ENCODE data around the gene LMF1.
"Not testable (repeated sequence)": the region's sequence is repeated elsewhere in the genome, so short reads cannot be mapped to it uniquely, and the experiment has no call there.

LMF1 gene

GRCh38 chr16:821751-822150 is 149.0 kb downstream of the LMF1 start:
- no peak for DNase-seq

DNA sequence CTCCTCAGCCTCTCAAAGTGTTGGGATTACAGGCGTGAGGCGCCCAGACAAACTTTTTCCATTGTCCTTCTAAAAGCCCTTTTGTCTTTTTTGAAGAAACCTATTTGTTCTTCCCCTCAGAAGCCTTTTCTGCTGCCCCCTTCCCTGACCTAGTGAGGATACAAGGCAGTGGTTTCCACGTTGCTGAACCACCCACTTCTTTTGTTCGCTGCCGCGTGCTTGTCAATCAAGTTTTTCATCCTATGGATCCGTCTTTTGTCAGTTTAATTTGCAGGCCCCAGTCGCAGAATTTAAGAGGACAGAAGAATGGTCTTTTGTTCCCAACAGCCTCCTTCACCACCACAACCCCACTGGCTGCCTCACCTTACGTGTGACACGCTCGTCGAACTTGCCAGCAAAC is 150.0 kb downstream of the LMF1 start:
- DNase-seq, result no peak

DNA sequence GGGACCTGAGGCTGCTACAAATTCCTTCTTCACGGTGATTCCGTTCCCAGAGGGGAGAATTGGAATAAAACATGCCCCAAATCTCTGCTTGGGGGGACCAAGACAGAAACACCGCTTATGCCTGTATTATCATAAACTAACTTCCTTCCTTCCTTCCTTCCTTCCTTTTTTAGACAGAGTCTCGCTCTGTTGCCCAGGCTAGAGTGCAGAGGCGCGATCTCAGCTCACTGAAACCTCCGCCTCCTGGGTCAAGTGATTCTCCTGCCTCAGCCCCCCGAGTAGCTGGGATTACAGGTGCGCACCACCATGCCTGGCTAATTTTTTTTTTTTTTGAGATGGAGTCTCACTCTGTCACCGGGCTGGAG is 150.8 kb downstream of the LMF1 start:
- not testable (repeated sequence) for DNase-seq

- peak; percentile 49 for DNase-seq
These were observed 151.3 kb downstream of the LMF1 start for GRCh38 chr16:819336-820043.

DNA sequence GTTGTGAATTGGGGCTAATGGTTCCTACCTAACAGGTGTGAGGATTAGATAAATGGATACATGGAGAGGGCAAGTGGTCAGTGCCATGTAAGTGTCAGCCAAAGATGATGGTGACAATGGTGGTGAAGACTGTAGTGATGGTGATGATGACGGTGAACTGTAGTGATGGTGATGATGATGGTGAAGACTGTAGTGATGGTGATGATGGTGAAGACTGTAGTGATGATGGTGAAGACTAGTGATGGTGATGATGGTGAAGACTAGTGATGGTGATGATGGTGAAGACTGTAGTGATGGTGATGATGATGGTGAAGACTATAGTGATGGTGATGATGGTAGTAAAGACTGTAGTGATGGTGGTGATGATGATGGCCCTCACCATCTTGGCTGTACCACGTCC is 152.2 kb downstream of the LMF1 start:
- no peak for DNase-seq

- no peak for DNase-seq
These were observed 152.7 kb downstream of the LMF1 start for GRCh38 chr16:818132-818531.

DNA sequence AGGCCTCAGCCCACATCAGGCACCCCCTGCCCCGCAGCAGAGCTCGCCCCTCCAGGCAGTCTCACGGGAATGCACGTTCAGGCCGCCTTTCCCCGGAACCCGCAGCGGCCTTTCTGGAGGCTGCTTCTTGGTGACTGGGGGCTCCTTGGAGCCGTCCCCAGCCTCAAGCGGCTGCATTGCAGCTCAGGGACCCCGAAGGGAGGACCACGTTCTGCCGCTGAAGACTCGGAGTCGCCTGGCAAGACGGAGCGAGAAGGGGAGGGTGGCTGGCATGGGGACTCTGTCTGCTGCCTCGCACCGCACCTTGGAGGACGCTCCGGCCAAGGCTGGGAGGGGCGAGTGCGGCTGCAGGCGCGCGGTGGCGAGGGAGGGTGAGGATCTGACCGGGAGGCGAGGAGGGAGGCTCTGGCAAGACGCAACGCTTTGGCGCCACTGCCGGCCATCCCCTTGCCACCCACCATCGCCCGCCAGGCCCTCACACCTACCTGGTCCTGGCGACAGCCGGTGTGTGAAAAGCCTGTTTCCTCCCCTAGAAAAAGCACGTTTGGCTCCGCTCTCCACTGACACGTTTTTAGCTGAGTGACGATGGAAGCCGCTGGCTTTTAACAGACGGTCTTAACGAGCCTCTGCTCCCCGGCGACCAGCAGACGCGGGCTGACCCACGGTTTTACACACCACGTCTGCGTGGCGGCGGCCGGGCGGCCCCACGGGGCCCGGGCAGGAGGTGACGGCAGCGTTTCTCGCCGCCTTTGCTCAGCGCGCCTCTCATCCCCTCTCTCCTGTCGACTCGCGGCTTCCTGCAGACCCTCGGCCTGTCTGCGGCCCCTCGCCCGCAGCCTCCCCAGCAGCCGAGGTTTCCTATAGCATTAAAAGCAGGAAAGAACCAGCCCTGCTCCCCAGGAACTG is 153.5 kb downstream of the LMF1 start:
- DNase-seq, result no peak

DNA sequence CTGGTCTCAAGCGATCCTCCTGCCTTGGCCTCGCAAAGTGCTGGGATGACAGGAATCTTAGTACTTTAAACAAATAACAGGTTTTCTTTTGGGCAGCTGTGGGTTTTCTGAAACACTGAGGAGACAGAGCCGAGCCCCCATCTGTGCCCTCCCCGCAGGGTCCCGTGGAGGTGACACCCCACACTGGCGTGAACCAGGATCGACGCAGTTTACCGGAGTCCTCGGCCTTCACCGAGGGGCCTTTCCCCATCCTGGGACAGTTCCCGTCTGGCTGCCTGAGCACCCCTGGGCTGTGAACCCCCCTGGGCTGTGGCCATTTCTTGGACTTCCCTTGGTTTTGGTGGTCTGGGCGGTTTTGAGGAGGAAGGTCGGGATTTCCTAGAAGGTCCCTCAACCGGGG is 154.9 kb downstream of the LMF1 start:
- DNase-seq, result no peak

DNA sequence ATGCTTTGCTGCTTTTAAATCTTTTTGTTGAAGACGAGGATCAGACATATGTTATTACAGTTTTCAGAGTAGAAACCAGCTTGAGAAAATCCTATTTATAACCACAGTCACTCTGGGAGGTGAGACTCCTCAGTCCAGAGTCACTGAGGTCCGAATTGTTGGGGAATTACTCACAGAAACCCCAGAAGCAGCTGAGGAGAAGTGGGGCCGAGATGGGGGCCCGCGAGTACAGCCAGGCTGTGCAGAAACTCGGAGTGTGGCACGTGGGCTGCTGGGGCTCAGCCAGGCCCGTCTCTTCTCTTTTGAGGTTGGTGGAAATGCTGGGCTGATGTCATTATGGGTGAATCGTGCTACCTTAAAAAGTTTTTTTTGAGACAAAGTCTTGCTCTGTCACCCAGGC is 155.8 kb downstream of the LMF1 start:
- DNase-seq, result no peak

DNA sequence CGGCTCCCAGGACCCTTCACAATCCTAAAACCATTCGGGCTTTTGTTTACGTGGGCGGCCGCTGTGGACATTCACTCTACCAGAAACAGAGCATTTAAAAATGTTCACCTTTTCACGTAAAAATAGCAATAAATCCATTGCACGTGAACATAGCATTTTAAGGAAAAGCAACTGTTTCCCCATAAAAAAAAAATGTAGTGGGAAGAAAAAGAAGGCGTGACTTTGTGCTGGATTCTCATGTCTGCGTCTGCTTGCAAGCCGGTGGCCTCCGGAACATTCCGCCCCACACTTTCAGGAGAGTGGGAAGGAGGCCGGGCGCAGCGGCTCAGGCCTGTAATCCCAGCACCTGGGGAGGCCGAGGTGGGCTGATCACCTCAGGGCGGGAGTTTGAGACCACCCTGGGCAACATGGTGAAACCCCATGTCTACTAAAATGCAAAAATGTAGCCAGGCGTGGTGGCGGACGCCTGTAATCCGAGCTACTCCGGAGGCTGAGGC is 156.8 kb downstream of the LMF1 start:
- DNase-seq, result no peak

DNA sequence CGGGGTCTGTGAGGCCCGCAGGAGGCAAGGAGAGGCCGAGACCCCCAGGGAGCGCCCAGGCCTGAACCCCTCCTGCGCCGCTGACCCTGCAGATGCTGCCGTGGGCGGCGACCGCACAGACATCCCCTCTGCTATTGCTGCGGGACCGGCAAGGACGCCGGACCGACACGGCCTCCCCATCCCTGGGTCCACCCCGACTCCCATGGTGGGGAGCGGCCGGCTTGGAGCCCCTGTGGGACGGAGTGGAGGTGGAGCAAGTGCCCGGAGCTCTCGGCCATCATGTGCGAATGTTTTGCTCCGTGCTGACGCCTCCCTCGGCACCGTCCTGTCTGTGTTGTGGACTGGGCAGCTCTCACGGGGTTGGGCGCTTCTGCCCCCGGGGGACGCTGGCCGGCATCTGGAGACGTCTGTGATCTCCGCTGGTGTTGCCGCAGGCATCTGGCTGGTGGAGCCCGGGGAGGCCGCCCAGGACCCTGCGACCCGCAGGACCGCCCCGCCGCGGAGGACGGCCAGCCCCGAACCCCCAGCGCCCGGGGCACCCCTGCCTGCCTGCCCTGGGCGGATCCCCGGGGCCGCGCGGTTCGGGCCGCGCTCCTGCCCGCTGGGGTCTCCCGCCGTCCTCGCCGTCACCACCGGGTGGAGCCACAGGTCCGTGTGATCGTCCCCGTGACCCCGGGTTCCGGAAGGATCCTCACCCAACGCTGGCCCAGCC is 157.4 kb downstream of the LMF1 start:
- DNase-seq, result peak; percentile 81

GRCh38 chr16:808085-808386 is 162.7 kb downstream of the LMF1 start:
- DNase-seq, result no peak

GRCh38 chr16:807347-808084 is 163.3 kb downstream of the LMF1 start:
- peak; percentile 90 for DNase-seq

DNA sequence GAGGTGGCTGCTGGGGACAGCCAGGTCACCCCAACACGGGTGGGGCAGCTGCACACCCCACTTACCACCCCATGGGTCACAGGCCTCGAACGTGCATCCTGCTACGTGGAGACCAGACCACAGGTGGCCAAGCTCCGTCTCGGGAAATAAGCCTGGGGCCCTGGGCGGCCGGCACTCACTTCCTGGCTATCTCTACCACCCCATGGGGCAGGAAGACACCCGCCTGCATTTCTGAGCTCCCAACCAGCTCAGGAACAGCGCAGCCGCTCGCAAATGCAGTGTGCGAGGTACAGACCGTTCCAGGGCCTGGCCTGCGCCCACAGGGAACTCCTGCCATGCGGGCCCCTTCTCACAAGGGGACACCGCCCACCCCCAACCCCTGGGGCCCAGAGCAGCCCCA is 165.3 kb downstream of the LMF1 start:
- no peak for DNase-seq

GRCh38 chr16:804193-805048 is 166.4 kb downstream of the LMF1 start:
- no peak for DNase-seq

- DNase-seq, result no peak
These were observed 167.1 kb downstream of the LMF1 start for GRCh38 chr16:803754-804080.

Measured in stimulated activated CD8-positive, alpha-beta memory T cell treated with anti-CD3 and anti-CD28 coated beads, Interleukin-4, amount 100 ng/mL, for 48 hours (primary cell).